K562 treated with DMSO at 1 percent for 12 hours (cell line): ENCODE results near the gene DYTN. TPM values are rescaled to one million over a fixed set of nuclear protein-coding genes. Genes with fewer than 3 reads are reported as not detected.

ENCODE experiments used
- total RNA-seq: library from RNA; unstranded; fragments of 300-600 nt; gene quantifications from 2 replicates; pipeline ENCODE4 v1.2.3, GENCODE V29; 2022; ENCODE audit not compliant: insufficient read depth

DYTN gene, protein sequence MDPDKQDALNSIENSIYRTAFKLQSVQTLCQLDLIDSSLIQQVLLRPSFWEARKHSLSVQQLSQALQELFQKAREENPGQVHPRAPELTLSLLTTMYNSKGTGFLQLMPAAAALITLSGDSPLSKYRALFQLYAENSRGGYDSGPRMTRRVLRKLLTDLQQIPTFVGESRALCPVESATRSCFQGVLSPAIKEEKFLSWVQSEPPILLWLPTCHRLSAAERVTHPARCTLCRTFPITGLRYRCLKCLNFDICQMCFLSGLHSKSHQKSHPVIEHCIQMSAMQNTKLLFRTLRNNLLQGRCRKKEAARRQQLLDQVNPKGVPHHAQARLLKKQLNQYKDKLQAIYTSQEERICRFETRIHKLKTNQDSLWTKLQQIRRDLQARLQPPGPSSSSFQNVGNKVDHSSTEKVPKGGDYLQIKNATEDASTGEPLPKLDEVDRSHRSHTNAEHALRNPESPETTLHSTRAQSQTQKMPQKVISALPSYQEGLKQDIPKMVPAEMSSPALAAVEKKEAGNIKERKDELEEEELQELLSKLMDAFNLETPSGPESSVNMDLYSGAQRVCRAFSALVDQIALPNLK
- not detected in 2 replicates for total RNA-seq

GRCh38 chr2:206718296-206718695, at the start of gene DYTN:
Gene DYTN (minus strand): TSS chr2:206718396. CDS start chr2:206718279, 117 bp downstream.

GRCh38 chr2:206765242-206766056, 47.3 kb upstream of the DYTN start, which contains the start of the genes FASTKD2 and MDH1B:
Gene FASTKD2 (plus strand): TSS chr2:206765606. CDS start chr2:206766694, 1,088 bp downstream.
Gene MDH1B (minus strand): TSS chr2:206765328. CDS start chr2:206765271, 57 bp downstream.

DNA sequence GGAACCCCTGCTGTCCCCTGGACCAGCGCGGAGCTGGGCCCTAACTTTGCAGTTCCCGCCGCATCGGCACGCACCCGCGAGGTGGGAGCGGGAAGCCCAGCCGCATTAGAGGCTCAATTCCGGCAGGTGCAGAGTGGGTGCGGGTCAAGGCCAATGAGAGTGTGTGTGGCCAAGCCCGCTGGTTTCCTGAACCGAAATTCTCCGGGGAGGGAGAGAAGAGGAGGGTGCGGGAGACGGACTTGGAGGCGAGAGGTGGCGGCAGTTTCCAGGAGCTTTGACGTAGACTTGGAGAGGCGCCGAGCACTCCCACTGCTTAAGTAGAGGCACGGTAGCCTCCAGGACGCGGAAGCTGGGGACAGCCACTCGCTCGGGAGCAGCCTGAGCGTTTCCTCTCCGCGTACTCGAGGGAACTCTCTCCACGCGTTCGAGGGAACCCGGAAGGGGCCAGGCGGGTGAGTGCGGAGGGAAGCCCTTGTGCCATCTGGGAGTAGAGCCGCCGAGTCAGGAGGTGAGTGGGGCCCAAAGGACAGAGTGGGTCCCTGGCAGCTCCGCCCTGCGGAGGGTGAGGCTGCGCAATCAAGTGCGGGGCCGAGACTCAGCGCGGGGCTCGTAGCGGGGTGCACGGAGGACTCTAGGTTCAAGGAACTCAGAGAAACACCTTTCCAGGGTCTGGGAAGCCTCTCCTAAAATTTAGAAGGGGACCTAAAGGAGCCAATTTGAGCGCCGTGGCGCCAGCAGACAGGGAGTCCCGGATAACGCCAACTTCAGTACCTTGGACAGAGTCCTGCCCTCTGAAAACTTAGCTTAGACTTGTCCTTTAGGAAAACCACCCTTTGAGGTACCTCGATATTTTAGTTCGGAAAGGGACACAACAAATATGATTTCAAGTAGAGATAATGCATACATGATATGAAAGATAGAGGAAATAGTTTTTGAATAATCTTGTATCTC, 75.8 kb downstream of the DYTN start, which contains the start of gene FAM237A:
Gene FAM237A, plus strand, starts transcription at position 413 of the 951 bp plus-strand sequence. CDS start 1,750 bp downstream, outside the sequence.

Other genes with a start within 250 kb of the DYTN start
- gene FAM237A, start 75.9 kb downstream of the DYTN start, total RNA-seq: not detected in 2 replicates
- gene MDH1B, start 46.9 kb upstream of the DYTN start, total RNA-seq: 0.25 TPM in 1 of 2 replicates, not detected in the other
- 7.2 and 16.4 TPM in 2 replicates for gene FASTKD2, start 47.2 kb upstream of the DYTN start, total RNA-seq
- not detected in 2 replicates for gene CPO, start 221.1 kb upstream of the DYTN start, total RNA-seq